ENCODE data around the gene PPP1R13B.

The PPP1R13B gene

DNA sequence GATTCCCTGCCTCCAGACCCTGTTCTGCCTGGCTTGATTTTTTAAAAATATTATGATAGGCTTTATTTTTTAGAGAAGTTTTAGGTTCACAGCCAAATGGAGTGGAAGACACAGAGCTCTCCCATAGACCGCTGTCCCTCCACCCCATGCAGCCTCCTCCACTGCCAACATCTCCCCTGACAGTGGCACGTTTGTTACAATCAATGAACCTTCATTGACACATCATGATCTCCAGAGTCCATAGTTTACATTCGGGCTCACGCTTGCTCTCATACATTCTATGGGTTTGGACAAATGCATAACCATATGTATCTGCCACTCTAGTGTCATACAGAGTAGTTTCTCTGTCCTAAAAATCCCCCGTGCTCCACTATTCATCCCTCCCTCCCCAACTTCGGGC is 15.9 kb upstream of the PPP1R13B start:
- DNase-seq (ENCODE audit: low spot score): no peak
- Histone ChIP-seq H3K27ac (no peak overlapping the region), H3K4me3 (no peak overlapping the region)
- TF ChIP-seq, protein P1, sequence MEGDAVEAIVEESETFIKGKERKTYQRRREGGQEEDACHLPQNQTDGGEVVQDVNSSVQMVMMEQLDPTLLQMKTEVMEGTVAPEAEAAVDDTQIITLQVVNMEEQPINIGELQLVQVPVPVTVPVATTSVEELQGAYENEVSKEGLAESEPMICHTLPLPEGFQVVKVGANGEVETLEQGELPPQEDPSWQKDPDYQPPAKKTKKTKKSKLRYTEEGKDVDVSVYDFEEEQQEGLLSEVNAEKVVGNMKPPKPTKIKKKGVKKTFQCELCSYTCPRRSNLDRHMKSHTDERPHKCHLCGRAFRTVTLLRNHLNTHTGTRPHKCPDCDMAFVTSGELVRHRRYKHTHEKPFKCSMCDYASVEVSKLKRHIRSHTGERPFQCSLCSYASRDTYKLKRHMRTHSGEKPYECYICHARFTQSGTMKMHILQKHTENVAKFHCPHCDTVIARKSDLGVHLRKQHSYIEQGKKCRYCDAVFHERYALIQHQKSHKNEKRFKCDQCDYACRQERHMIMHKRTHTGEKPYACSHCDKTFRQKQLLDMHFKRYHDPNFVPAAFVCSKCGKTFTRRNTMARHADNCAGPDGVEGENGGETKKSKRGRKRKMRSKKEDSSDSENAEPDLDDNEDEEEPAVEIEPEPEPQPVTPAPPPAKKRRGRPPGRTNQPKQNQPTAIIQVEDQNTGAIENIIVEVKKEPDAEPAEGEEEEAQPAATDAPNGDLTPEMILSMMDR (IDR thresholded peaks at IDR 0.05): no peak

DNA sequence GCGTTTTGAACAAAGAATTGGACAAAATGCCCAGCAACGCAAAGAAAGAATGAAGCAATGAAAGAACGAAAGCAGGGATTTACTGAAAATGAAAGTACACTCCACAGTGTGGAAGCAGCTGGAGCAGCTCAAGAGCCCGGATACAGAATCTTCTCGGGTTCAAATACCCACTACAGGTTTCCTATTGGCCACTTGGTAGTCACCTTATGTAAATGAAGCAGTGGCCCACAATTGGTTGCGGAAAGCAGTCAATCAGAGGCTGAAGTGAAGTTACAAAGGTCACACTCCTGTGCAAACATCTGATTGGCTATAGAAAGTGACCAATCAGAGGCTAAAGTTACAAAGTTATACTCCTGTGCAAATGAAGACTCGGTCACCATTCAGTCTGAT is 15.0 kb upstream of the PPP1R13B start:
- Histone ChIP-seq H3K27ac (no peak overlapping the region), H3K4me3 (no peak overlapping the region)
- no peak for DNase-seq (ENCODE audit: low spot score)
- TF ChIP-seq, protein P1 (IDR thresholded peaks at IDR 0.05): no peak

- Histone ChIP-seq H3K27ac (no peak overlapping the region), H3K4me3 (no peak overlapping the region)
- no peak for DNase-seq (ENCODE audit: low spot score)
- TF ChIP-seq, protein P1 (IDR thresholded peaks at IDR 0.05): no peak
Observed at GRCh38 chr14:103861413-103862392, 14.3 kb upstream of the PPP1R13B start.

- Histone ChIP-seq H3K27ac (no peak overlapping the region), H3K4me3 (no peak overlapping the region)
- TF ChIP-seq, protein P1 (IDR thresholded peaks at IDR 0.05): no peak
- no peak for DNase-seq (ENCODE audit: low spot score)
Observed at GRCh38 chr14:103859416-103860202, 12.2 kb upstream of the PPP1R13B start.

GRCh38 chr14:103858063-103858781 is 10.8 kb upstream of the PPP1R13B start:
- no peak overlapping the region for H3K4me3 ChIP-seq
- TF ChIP-seq, protein P1 (IDR thresholded peaks at IDR 0.05): no peak
- no peak for DNase-seq (ENCODE audit: low spot score)
- no peak overlapping the region for H3K27ac ChIP-seq

DNA sequence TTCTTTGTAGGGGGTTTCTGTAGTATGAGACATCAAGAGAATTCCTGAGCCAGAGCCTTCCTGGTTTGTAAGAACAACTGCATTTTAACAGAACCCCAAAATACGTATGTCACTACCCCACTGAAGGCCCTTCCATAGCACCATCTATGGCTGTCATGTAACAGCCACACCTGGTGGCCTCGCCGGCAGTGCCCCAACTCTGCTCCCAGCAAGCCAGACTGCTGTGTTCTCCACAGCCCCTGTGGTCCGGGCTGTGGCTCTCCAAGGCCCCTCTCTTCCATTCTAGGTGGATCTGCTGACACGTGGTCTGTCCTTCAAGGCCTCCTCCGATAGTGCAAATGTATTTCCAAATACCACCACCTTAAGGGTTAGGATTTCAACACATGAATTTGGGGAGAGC is 9.9 kb upstream of the PPP1R13B start:
- TF ChIP-seq, protein P1 (IDR thresholded peaks at IDR 0.05): no peak
- Histone ChIP-seq H3K4me3 (no peak overlapping the region), H3K27ac (no peak overlapping the region)
- DNase-seq (ENCODE audit: low spot score): no peak

Measured in coronary artery (tissue), 2 donors.